Naive thymus-derived CD4-positive, alpha-beta T cell (primary cell): ENCODE measurements around the gene OR5AS1. TPM values are rescaled to one million over a fixed set of nuclear protein-coding genes. Genes with fewer than 3 reads are reported as not detected.
"Not testable (repeated sequence)": the region's sequence is repeated elsewhere in the genome, so short reads cannot be mapped to it uniquely, and the experiment has no call there.

Experiments used
- ATAC-seq: fragments of 150-1000 bp; cut with Tn5 transposase; 2 replicates; pipeline ENCODE4 v1.10.0; 2021; ENCODE audit warnings: mild to moderate bottlenecking, moderate library complexity
- CTCF ChIA-PET: fragments of 350-600 bp; sonication (Branson Sonifier 250); formaldehyde crosslinking; loops from one replicate; lab custom pipeline; 2021; ENCODE audit warnings: antibody characterized with exemption; lab: Charles Lee
- POLR2A ChIA-PET: fragments of 350-600 bp; sonication (Branson Sonifier 250); formaldehyde crosslinking; loops from one replicate; lab custom pipeline; 2021; ENCODE audit warnings: antibody characterized with exemption, inconsistent platforms; lab: Charles Lee
- DNase-seq, 9 donors: peaks; one replicate each; pipeline versions ENCODE4 v3.0.0 to v3.0.0-alpha.2; 2020 to 2022; ENCODE audit warnings: mixed read lengths in 1 of 9
- H3K27ac ChIP-seq: one replicate; pipeline ENCODE4 v1.7.0; 2013; ENCODE audit warnings: mild to moderate bottlenecking, low read depth, low read length, moderate library complexity
- H3K27me3 ChIP-seq, 2 donors: one replicate each; pipeline ENCODE4 v1.7.0; 2013; ENCODE audit warnings: low read length in 2 of 2, mild to moderate bottlenecking in 2 of 2, moderate library complexity in 2 of 2; ENCODE audit not compliant: control insufficient read depth in 2 of 2, insufficient read depth in 2 of 2
- H3K36me3 ChIP-seq, 3 experiments: 1 replicate in 2 of 3; 2 replicates in 1 of 3; pipeline ENCODE4 v1.7.0; 2013; ENCODE audit warnings: low read length in 3 of 3, mild to moderate bottlenecking in 3 of 3, moderate library complexity in 1 of 3; ENCODE audit not compliant: insufficient read depth in 3 of 3, control insufficient read depth in 2 of 3
- H3K4me1 ChIP-seq, 2 donors: one replicate each; pipeline ENCODE4 v1.7.0; 2013; ENCODE audit warnings: low read length in 2 of 2, mild to moderate bottlenecking in 2 of 2, moderate library complexity in 1 of 2; ENCODE audit not compliant: control insufficient read depth in 2 of 2, insufficient read depth in 2 of 2
- H3K4me3 ChIP-seq: 2 replicates; pipeline ENCODE4 v1.7.0; 2013; ENCODE audit warnings: mild to moderate bottlenecking, low read length
- H3K9me3 ChIP-seq, 3 experiments: 1 replicate in 2 of 3; 2 replicates in 1 of 3; pipeline ENCODE4 v1.7.0; 2013; ENCODE audit warnings: low read length in 3 of 3; ENCODE audit not compliant: control insufficient read depth in 2 of 3
- H3K27ac Mint-ChIP-seq, 9 donors: one replicate each; pipeline ENCODE4 v1.8.0; 2020 to 2022; ENCODE audit warnings: mixed read lengths in 9 of 9, mild to moderate bottlenecking in 8 of 9, moderate library complexity in 5 of 9, inconsistent platforms in 2 of 9
- H3K27me3 Mint-ChIP-seq, 5 donors: one replicate each; pipeline ENCODE4 v1.8.0; 2021 to 2022; ENCODE audit warnings: mixed read lengths in 5 of 5, mild to moderate bottlenecking in 1 of 5
- H3K36me3 Mint-ChIP-seq, 5 donors: one replicate each; pipeline ENCODE4 v1.8.0; 2020 to 2022; ENCODE audit warnings: mixed read lengths in 5 of 5, mild to moderate bottlenecking in 3 of 5, inconsistent platforms in 1 of 5
- H3K4me1 Mint-ChIP-seq, 7 donors: one replicate each; pipeline ENCODE4 v1.8.0; 2020 to 2022; ENCODE audit warnings: mixed read lengths in 7 of 7, mild to moderate bottlenecking in 3 of 7, inconsistent platforms in 1 of 7
- H3K4me3 Mint-ChIP-seq, 10 donors: one replicate each; pipeline ENCODE4 v1.8.0; 2020 to 2022; ENCODE audit warnings: mild to moderate bottlenecking in 10 of 10, mixed read lengths in 10 of 10, moderate library complexity in 6 of 10, inconsistent platforms in 2 of 10
- H3K9me3 Mint-ChIP-seq, 11 donors: one replicate each; pipeline ENCODE4 v1.8.0; 2020 to 2022; ENCODE audit warnings: mixed read lengths in 11 of 11, mild to moderate bottlenecking in 4 of 11, inconsistent platforms in 1 of 11, moderate library complexity in 1 of 11
- intact Hi-C, 2 donors: fragments of 100-400 bp; cut with micrococcal nuclease; formaldehyde crosslinking; loops; one replicate each; pipeline ENCODE4 v1.15.1; 2023
- polyA plus RNA-seq, 2 donors: library from polyadenylated mRNA; unstranded; fragments of 300-500 nt; fragmentation: Illumina TruSeq; gene quantifications; one replicate each; pipeline ENCODE4 v1.2.3, GENCODE V29; 2021
- total RNA-seq, 6 experiments: library from RNA in 5 of 6; stranded (reverse) in 5 of 6; gene quantifications; 1 replicate in 5 of 6; 2 replicates in 1 of 6; pipeline ENCODE4 v1.2.3 and lab custom pipeline; 2021 to 2026

Gene OR5AS1
- total and polyA plus RNA-seq, 7 experiments from 2014 or later, result not detected

- H3K9me3 ChIP-seq, DNase-seq, H3K4me3 ChIP-seq, H3K4me3 Mint-ChIP-seq, H3K27ac Mint-ChIP-seq, H3K4me1 Mint-ChIP-seq, H3K27me3 ChIP-seq, intact Hi-C loops, H3K36me3 Mint-ChIP-seq, H3K4me1 ChIP-seq, CTCF ChIA-PET, ATAC-seq, POLR2A ChIA-PET, H3K27ac ChIP-seq, H3K36me3 ChIP-seq, H3K27me3 Mint-ChIP-seq: not testable (repeated sequence)
- peaks cover 9 to 44% (median 13%) of the 10 kb centered on the region in 11 donors for H3K9me3 Mint-ChIP-seq
These were observed 28.9 kb downstream of the OR5AS1 start for GRCh38 chr11:56056366-56056765.

- DNase-seq, H3K27ac ChIP-seq, H3K27me3 ChIP-seq, H3K36me3 Mint-ChIP-seq, H3K27me3 Mint-ChIP-seq, POLR2A ChIA-PET, H3K27ac Mint-ChIP-seq, H3K4me1 Mint-ChIP-seq, ATAC-seq, intact Hi-C loops, H3K9me3 ChIP-seq, H3K4me3 ChIP-seq, H3K4me3 Mint-ChIP-seq, CTCF ChIA-PET, H3K4me1 ChIP-seq, H3K36me3 ChIP-seq: not testable (repeated sequence)
- H3K9me3 Mint-ChIP-seq, result peaks cover 5 to 36% (median 11%) of the 10 kb centered on the region in 11 donors
These were observed 30.3 kb downstream of the OR5AS1 start for GRCh38 chr11:56057661-56058237.

- H3K27ac ChIP-seq, H3K4me3 ChIP-seq, H3K27me3 Mint-ChIP-seq, H3K4me3 Mint-ChIP-seq, H3K27me3 ChIP-seq, H3K4me1 Mint-ChIP-seq, intact Hi-C loops, ATAC-seq, H3K4me1 ChIP-seq, H3K9me3 ChIP-seq, H3K36me3 Mint-ChIP-seq, H3K27ac Mint-ChIP-seq, POLR2A ChIA-PET, H3K36me3 ChIP-seq, CTCF ChIA-PET, DNase-seq: not testable (repeated sequence)
- peaks cover 5 to 41% (median 11%) of the 10 kb centered on the region in 11 donors for H3K9me3 Mint-ChIP-seq
These were observed 30.9 kb downstream of the OR5AS1 start for GRCh38 chr11:56058260-56058780.

- H3K27ac Mint-ChIP-seq, result no peak overlapping the region
- DNase-seq (no peak), ATAC-seq (no peak)
- H3K36me3 Mint-ChIP-seq, result no peaks in the 10 kb centered on the region
- no peaks in the 10 kb centered on the region for H3K4me1 Mint-ChIP-seq
- CTCF ChIA-PET, result no interaction called here
- H3K27me3 Mint-ChIP-seq, result no peaks in the 10 kb centered on the region
- no peaks in the 10 kb centered on the region for H3K27me3 ChIP-seq
- H3K4me3 Mint-ChIP-seq, result no peak overlapping the region
- POLR2A ChIA-PET, result no interaction called here
- no peak overlapping the region for H3K4me3 ChIP-seq
- peaks cover 0 to 21% (median 7%) of the 10 kb centered on the region in 11 donors for H3K9me3 Mint-ChIP-seq
- no peaks in the 10 kb centered on the region for H3K36me3 ChIP-seq
- intact Hi-C loops, result no loop called here
- H3K27ac ChIP-seq, result no peak overlapping the region
- H3K4me1 ChIP-seq, result no peaks in the 10 kb centered on the region
- H3K9me3 ChIP-seq, result no peaks in the 10 kb centered on the region
These were observed 39.5 kb downstream of the OR5AS1 start for GRCh38 chr11:56066980-56067379.

Other genes starting within 250 kb of the OR5AS1 start
- not detected for gene OR5D14, start 232.1 kb upstream of the OR5AS1 start, total RNA-seq
- gene OR5D14, start 232.1 kb upstream of the OR5AS1 start, polyA plus RNA-seq, result not detected
- gene OR5L1, start 216.3 kb upstream of the OR5AS1 start, total RNA-seq, result not detected
- not detected for gene OR5L1, start 216.3 kb upstream of the OR5AS1 start, polyA plus RNA-seq
- gene OR5D18, start 208.0 kb upstream of the OR5AS1 start, total RNA-seq, result not detected
- gene OR5D18, start 208.0 kb upstream of the OR5AS1 start, polyA plus RNA-seq, result not detected
- not detected for gene OR5L2, start 200.4 kb upstream of the OR5AS1 start, total RNA-seq
- gene OR5L2, start 200.4 kb upstream of the OR5AS1 start, polyA plus RNA-seq, result not detected
- gene OR5D16, start 188.9 kb upstream of the OR5AS1 start, total RNA-seq, result not detected
- gene OR5D16, start 188.9 kb upstream of the OR5AS1 start, polyA plus RNA-seq, result not detected
- under 1 TPM in 2 of 5 experiments, not detected in 3; 0.29 to 0.32 TPM for gene TRIM51, start 144.4 kb upstream of the OR5AS1 start, total RNA-seq
- gene TRIM51, start 144.4 kb upstream of the OR5AS1 start, polyA plus RNA-seq, result not detected
- not detected for gene OR5W2, start 113.1 kb upstream of the OR5AS1 start, total RNA-seq
- not detected for gene OR5W2, start 113.1 kb upstream of the OR5AS1 start, polyA plus RNA-seq
- gene OR5I1, start 91.3 kb upstream of the OR5AS1 start, total RNA-seq, result not detected
- gene OR5I1, start 91.3 kb upstream of the OR5AS1 start, polyA plus RNA-seq, result not detected
- not detected for gene OR10AG1, start 57.7 kb upstream of the OR5AS1 start, total RNA-seq
- not detected for gene OR10AG1, start 57.7 kb upstream of the OR5AS1 start, polyA plus RNA-seq
- not detected for gene OR5F1, start 33.0 kb upstream of the OR5AS1 start, total RNA-seq
- gene OR5F1, start 33.0 kb upstream of the OR5AS1 start, polyA plus RNA-seq, result not detected
- not detected for gene OR8I2, start 65.7 kb downstream of the OR5AS1 start, total RNA-seq
- not detected for gene OR8I2, start 65.7 kb downstream of the OR5AS1 start, polyA plus RNA-seq
- not detected for gene OR8H2, start 76.0 kb downstream of the OR5AS1 start, total RNA-seq
- gene OR8H2, start 76.0 kb downstream of the OR5AS1 start, polyA plus RNA-seq, result not detected
- gene OR8H3, start 94.7 kb downstream of the OR5AS1 start, total RNA-seq, result not detected
- gene OR8H3, start 94.7 kb downstream of the OR5AS1 start, polyA plus RNA-seq, result not detected
- not detected for gene OR8J3, start 112.5 kb downstream of the OR5AS1 start, total RNA-seq
- not detected for gene OR8J3, start 112.5 kb downstream of the OR5AS1 start, polyA plus RNA-seq
- not detected for gene OR8K5, start 132.7 kb downstream of the OR5AS1 start, total RNA-seq
- gene OR8K5, start 132.7 kb downstream of the OR5AS1 start, polyA plus RNA-seq, result not detected
- gene OR5J2, start 149.0 kb downstream of the OR5AS1 start, total RNA-seq, result not detected
- not detected for gene OR5J2, start 149.0 kb downstream of the OR5AS1 start, polyA plus RNA-seq
- gene OR5T2, start 206.6 kb downstream of the OR5AS1 start, total RNA-seq, result not detected
- gene OR5T2, start 206.6 kb downstream of the OR5AS1 start, polyA plus RNA-seq, result not detected
- not detected for gene OR5T3, start 224.6 kb downstream of the OR5AS1 start, total RNA-seq
- not detected for gene OR5T3, start 224.6 kb downstream of the OR5AS1 start, polyA plus RNA-seq
- gene OR5T1, start 246.5 kb downstream of the OR5AS1 start, total RNA-seq, result not detected
- gene OR5T1, start 246.5 kb downstream of the OR5AS1 start, polyA plus RNA-seq, result not detected